OCI-LY7 (cell line): ENCODE results near the gene ACRV1. TPM values are rescaled to one million over a fixed set of nuclear protein-coding genes. Genes with fewer than 3 reads are reported as not detected.

Experiments used
- BruUV-seq: library from RNA; stranded (reverse); fragments of 400-500 nt; replicated peaks from 2 replicates; lab custom pipeline; 2021; lab: Mats Ljungman, UMichigan
- CTCF ChIA-PET: fragments of 300-600 bp; sonication (Branson Sonifier 250); formaldehyde crosslinking; loops from one replicate; lab custom pipeline; 2022; ENCODE audit warnings: antibody characterized with exemption; ENCODE audit not compliant: unreplicated experiment; lab: Charles Lee
- POLR2A ChIA-PET: fragments of 300-600 bp; sonication (Branson Sonifier 250); formaldehyde crosslinking; loops from one replicate; lab custom pipeline; 2022; ENCODE audit warnings: antibody characterized with exemption; lab: Charles Lee
- DNase-seq: peaks from one replicate; pipeline ENCODE4 v3.0.0-alpha.2; 2015; ENCODE audit warnings: low spot score
- H2AFZ ChIP-seq: fragments of 200-600 bp; sonication (generic), shearing (Covaris generic); 2 replicates; pipeline ENCODE4 v1.6.1; 2014; ENCODE audit warnings: mild to moderate bottlenecking, antibody characterized with exemption, low read length, moderate library complexity
- H3K27ac ChIP-seq: fragments of 200-600 bp; sonication (generic); 2 replicates; pipeline ENCODE4 v1.5.1; 2014; ENCODE audit warnings: mixed run types, low read depth, mild to moderate bottlenecking, moderate library complexity, low read length, inconsistent platforms; ENCODE audit not compliant: poor library complexity, severe bottlenecking
- H3K36me3 ChIP-seq: fragments of 200-600 bp; sonication (generic); 2 replicates; pipeline ENCODE4 v1.6.1; 2014; ENCODE audit warnings: mild to moderate bottlenecking, antibody characterized with exemption, low read length, moderate library complexity, mixed read lengths; ENCODE audit not compliant: insufficient read depth
- H3K4me1 ChIP-seq: fragments of 200-600 bp; sonication (generic); 2 replicates; pipeline ENCODE4 v1.5.1; 2014; ENCODE audit warnings: mild to moderate bottlenecking, low read length; ENCODE audit not compliant: insufficient read depth, poor library complexity, severe bottlenecking
- H3K4me2 ChIP-seq: fragments of 200-600 bp; sonication (generic); 2 replicates; pipeline ENCODE4 v1.6.1; 2014; ENCODE audit warnings: mild to moderate bottlenecking, low read length
- H3K4me3 ChIP-seq: fragments of 200-600 bp; sonication (generic); 2 replicates; pipeline ENCODE4 v1.5.1; 2014; ENCODE audit warnings: mild to moderate bottlenecking, low read depth, low read length; ENCODE audit not compliant: poor library complexity, severe bottlenecking
- H3K79me2 ChIP-seq: fragments of 200-600 bp; sonication (generic); 2 replicates; pipeline ENCODE4 v1.6.1; 2016; ENCODE audit warnings: low read depth, mild to moderate bottlenecking, low read length, moderate library complexity, mixed read lengths; ENCODE audit not compliant: insufficient read depth
- H3K9me2 ChIP-seq: fragments of 200-600 bp; sonication (generic); 2 replicates; pipeline ENCODE4 v1.6.1; 2016; ENCODE audit warnings: mild to moderate bottlenecking, low read length, mixed read lengths; ENCODE audit not compliant: insufficient read depth
- H3K9me3 ChIP-seq: fragments of 200-600 bp; sonication (generic); 2 replicates; pipeline ENCODE4 v1.6.1; 2014; ENCODE audit warnings: mild to moderate bottlenecking, mixed run types, low read length, mixed read lengths
- H4K20me1 ChIP-seq: fragments of 200-600 bp; sonication (generic); 2 replicates; pipeline ENCODE4 v1.6.1; 2014; ENCODE audit warnings: mild to moderate bottlenecking, antibody characterized with exemption, low read length, moderate library complexity, mixed read lengths; ENCODE audit not compliant: insufficient read depth
- CTCF ChIP-seq: fragments of 200-600 bp; sonication (generic); conservative IDR thresholded peaks from 2 replicates; pipeline ENCODE4 v1.5.1; 2014; ENCODE audit warnings: mild to moderate bottlenecking, antibody characterized with exemption, low read length, moderate library complexity, mixed read lengths
- EZH2phosphoT487 ChIP-seq: fragments of 200-600 bp; sonication (generic); IDR thresholded peaks from 2 replicates; pipeline ENCODE4 v1.6.1; 2018; ENCODE audit warnings: low read depth, borderline replicate concordance, mild to moderate bottlenecking, mixed run types, antibody characterized with exemption, low read length, moderate library complexity, mixed read lengths
- intact Hi-C: fragments of 100-400 bp; cut with micrococcal nuclease; formaldehyde crosslinking; loops from one replicate; pipeline ENCODE4 v1.10.0; 2022; ENCODE audit not compliant: unreplicated experiment
- small RNA-seq: library from RNA; depleted of rRNA; stranded (forward); fragments of <200 nt; gene quantifications from one replicate; pipeline ENCODE3, GENCODE V24; 2014
- total RNA-seq, 2 experiments: library from RNA; depleted of rRNA in 1 of 2; stranded (reverse); fragments of >200 nt in 1 of 2; shearing (Covaris generic) in 1 of 2; gene quantifications; 2 replicates each; pipeline ENCODE4 v1.2.3, GENCODE V29; 2014 to 2022

Gene ACRV1
- total RNA-seq, 2 experiments from 2014 or later = 0.16 TPM; not detected in 1

GRCh38 chr11:125624756-125625213 is 55.9 kb downstream of the ACRV1 start, which contains the start of gene CHEK1:
Gene CHEK1, plus strand, starts transcription at chr11:125625163. Its CDS starts 1,606 bp downstream, at chr11:125626769.
- Histone ChIP-seq H3K4me1 (peaks cover 31% of the 10 kb centered on the region), H3K27ac (peak within 1 kb of the TSS; percentile 88), H4K20me1 (peaks cover 15% of the 10 kb centered on the region; the same call in 1 of the 2 replicates), H3K79me2 (peaks cover 46% of the 10 kb centered on the region), H3K36me3 (peaks cover 79% of the 10 kb centered on the region), H3K4me3 (peak within 1 kb of the TSS; percentile 89), H3K4me2 (peak within 1 kb of the TSS; percentile 77), H3K9me3 (no peaks in the 10 kb centered on the region), H2AFZ (peak within 1 kb of the TSS; percentile 70; the same call in 1 of the 2 replicates), H3K9me2 (no peaks in the 10 kb centered on the region)
- intact Hi-C loops = loop anchor here (2.0 to 5.0 kb wide), 2 partner anchors 32 to 263 kb away; partner anchors contain the start of genes HYLS1 and STT3A
- CTCF ChIA-PET = interaction anchor here (0.8 kb wide), 1 partner anchor 55 kb away, joined by 3 read pairs; no protein-coding TSS in a partner anchor
- POLR2A ChIA-PET = interaction anchor here (0.8 to 4.6 kb wide), 5 partner anchors 9 to 651 kb away, joined by 3 to 31 read pairs (median 3); partner anchors contain the start of genes HYLS1 and STT3A
- no TSS peak for BruUV-seq
- DNase-seq = no peak
- no peak for TF ChIP-seq EZH2phosphoT487
- TF ChIP-seq CTCF = no peak

GRCh38 chr11:125623064-125623463 is 57.6 kb downstream of the ACRV1 start:
- no peak overlapping the region for H3K27ac ChIP-seq
- H3K4me1 ChIP-seq = peaks cover 19% of the 10 kb centered on the region
- no peak for DNase-seq
- intact Hi-C loops = no loop called here
- peaks cover 15% of the 10 kb centered on the region; the same call in 1 of the 2 replicates for H4K20me1 ChIP-seq
- H3K4me2 ChIP-seq = no peak overlapping the region
- peaks cover 81% of the 10 kb centered on the region for H3K36me3 ChIP-seq
- H3K4me3 ChIP-seq = no peak overlapping the region
- TF ChIP-seq EZH2phosphoT487 (no peak), CTCF (no peak)
- CTCF ChIA-PET = no interaction called here
- no peaks in the 10 kb centered on the region for H3K9me3 ChIP-seq
- no TSS peak for BruUV-seq
- no peaks in the 10 kb centered on the region for H3K9me2 ChIP-seq
- POLR2A ChIA-PET = interaction anchor here (0.6 to 5.7 kb wide), 3 partner anchors 8 to 684 kb away, joined by 4 to 34 read pairs (median 6); partner anchors contain the start of gene STT3A
- peaks cover 29% of the 10 kb centered on the region for H3K79me2 ChIP-seq
- no peak overlapping the region for H2AFZ ChIP-seq

- H3K27ac ChIP-seq = no peak overlapping the region
- peaks cover 81% of the 10 kb centered on the region for H3K36me3 ChIP-seq
- CTCF ChIA-PET = interaction anchor here (0.6 kb wide), 1 partner anchor 266 kb away, joined by 3 read pairs; no protein-coding TSS in a partner anchor
- H4K20me1 ChIP-seq = peaks cover 5% of the 10 kb centered on the region; the same call in 1 of the 2 replicates
- POLR2A ChIA-PET = interaction anchor here (0.6 to 5.7 kb wide), 3 partner anchors 9 to 597 kb away, joined by 3 to 34 read pairs (median 6); partner anchors contain the start of gene STT3A
- H3K9me3 ChIP-seq = no peaks in the 10 kb centered on the region
- peaks cover 19% of the 10 kb centered on the region for H3K79me2 ChIP-seq
- no peak overlapping the region for H3K4me2 ChIP-seq
- TF ChIP-seq EZH2phosphoT487 = no peak
- H3K4me1 ChIP-seq = peaks cover 8% of the 10 kb centered on the region
- H3K4me3 ChIP-seq = no peak overlapping the region
- no TSS peak for BruUV-seq
- H3K9me2 ChIP-seq = no peaks in the 10 kb centered on the region
- H2AFZ ChIP-seq = no peak overlapping the region
- DNase-seq = no peak
- intact Hi-C loops = loop anchor here (2.0 kb wide), 1 partner anchor 17 kb away; no protein-coding TSS in a partner anchor
Observed at GRCh38 chr11:125621995-125622394, 58.7 kb downstream of the ACRV1 start.

Small RNAs within 50 kb of the gene (small RNA-seq; reads per million reads assigned to genes)
- gene RNU2-35P = 2.8 reads per million, percentile 84 among the genes with 10 or more reads in this experiment

Other genes starting within 250 kb of the ACRV1 start
- gene FEZ1, start 184.6 kb downstream of the ACRV1 start, total RNA-seq (2014; rRNA removed; shearing (Covaris generic)) = 0.22 TPM in 1 of 2 replicates, not detected in the other
- gene FEZ1, start 184.6 kb downstream of the ACRV1 start, total RNA-seq (2022) = 0.36 and 0.55 TPM in 2 replicates
- 66.8 and 77.4 TPM in 2 replicates for gene EI24, start 111.4 kb downstream of the ACRV1 start, total RNA-seq (2014; rRNA removed; shearing (Covaris generic))
- 73.6 and 77.2 TPM in 2 replicates for gene EI24, start 111.4 kb downstream of the ACRV1 start, total RNA-seq (2022)
- 60.6 and 87.9 TPM in 2 replicates for gene STT3A, start 88.0 kb downstream of the ACRV1 start, total RNA-seq (2014; rRNA removed; shearing (Covaris generic))
- 164 and 172 TPM in 2 replicates for gene STT3A, start 88.0 kb downstream of the ACRV1 start, total RNA-seq (2022)
- 89.7 and 105 TPM in 2 replicates for gene CHEK1, start 55.7 kb downstream of the ACRV1 start, total RNA-seq (2014; rRNA removed; shearing (Covaris generic))
- gene CHEK1, start 55.7 kb downstream of the ACRV1 start, total RNA-seq (2022) = 135 and 147 TPM in 2 replicates
- 0.33 TPM in 1 of 2 replicates, not detected in the other for gene PATE1, start 65.4 kb upstream of the ACRV1 start, total RNA-seq (2014; rRNA removed; shearing (Covaris generic))
- gene PATE1, start 65.4 kb upstream of the ACRV1 start, total RNA-seq (2022) = not detected in 2 replicates
- gene PATE2, start 98.0 kb upstream of the ACRV1 start, total RNA-seq (2014; rRNA removed; shearing (Covaris generic)) = 1.6 and 4.0 TPM in 2 replicates
- 1.1 and 1.4 TPM in 2 replicates for gene PATE2, start 98.0 kb upstream of the ACRV1 start, total RNA-seq (2022)
- gene PATE3, start 107.3 kb upstream of the ACRV1 start, total RNA-seq (2014; rRNA removed; shearing (Covaris generic)) = not detected in 2 replicates
- not detected in 2 replicates for gene PATE3, start 107.3 kb upstream of the ACRV1 start, total RNA-seq (2022)
- not detected in 2 replicates for gene PATE4, start 152.5 kb upstream of the ACRV1 start, total RNA-seq (2014; rRNA removed; shearing (Covaris generic))
- not detected in 2 replicates for gene PATE4, start 152.5 kb upstream of the ACRV1 start, total RNA-seq (2022)
- gene HYLS1, start 206.8 kb upstream of the ACRV1 start, total RNA-seq (2014; rRNA removed; shearing (Covaris generic)) = 25.1 and 31.5 TPM in 2 replicates
- 18.3 and 22.9 TPM in 2 replicates for gene HYLS1, start 206.8 kb upstream of the ACRV1 start, total RNA-seq (2022)
- gene PUS3, start 222.4 kb upstream of the ACRV1 start, total RNA-seq (2014; rRNA removed; shearing (Covaris generic)) = 7.7 and 8.6 TPM in 2 replicates
- 9.2 and 10.2 TPM in 2 replicates for gene PUS3, start 222.4 kb upstream of the ACRV1 start, total RNA-seq (2022)
- gene DDX25, start 223.7 kb upstream of the ACRV1 start, total RNA-seq (2014; rRNA removed; shearing (Covaris generic)) = 0.13 TPM in 1 of 2 replicates, not detected in the other
- gene DDX25, start 223.7 kb upstream of the ACRV1 start, total RNA-seq (2022) = 0.31 TPM in 1 of 2 replicates, not detected in the other